Subcutaneous adipose tissue (tissue), 4 donors: ENCODE measurements around the gene RPS13. TPM values are rescaled to one million over a fixed set of nuclear protein-coding genes. Genes with fewer than 3 reads are reported as not detected.

Experiments used
- total RNA-seq, 4 donors: library from RNA; depleted of rRNA; stranded (reverse); fragments of >200 nt; gene quantifications; one replicate each; pipeline ENCODE4 v1.1.0, GENCODE V29; 2016
- TF ChIP-seq, protein P1 (sequence below): fragments of 450-650 bp; IDR thresholded peaks from one replicate; pipeline ENCODE4 v1.5.1; 2016; ENCODE audit warnings: low read depth, mild to moderate bottlenecking, control low read depth, antibody characterized with exemption, moderate library complexity

The RPS13 gene
- total RNA-seq, 4 donors from 2014 or later = 914 to 2,900 (median 1,452) TPM

DNA sequence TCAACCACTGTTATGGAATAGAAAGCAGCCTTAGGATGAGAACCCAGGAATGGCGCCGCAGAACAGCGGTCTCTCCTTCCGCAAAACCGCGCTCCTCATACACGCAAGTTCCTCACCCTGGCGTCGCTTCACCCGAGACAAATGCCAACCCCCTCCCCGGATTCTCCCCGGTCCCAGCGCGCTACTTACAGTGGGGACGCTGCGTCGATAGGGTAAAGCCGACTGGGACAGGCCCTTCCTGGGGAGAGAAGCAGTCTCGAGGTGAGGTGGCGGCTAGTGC lies 287 bp downstream of the RPS13 start:
- TF ChIP-seq, protein P1, sequence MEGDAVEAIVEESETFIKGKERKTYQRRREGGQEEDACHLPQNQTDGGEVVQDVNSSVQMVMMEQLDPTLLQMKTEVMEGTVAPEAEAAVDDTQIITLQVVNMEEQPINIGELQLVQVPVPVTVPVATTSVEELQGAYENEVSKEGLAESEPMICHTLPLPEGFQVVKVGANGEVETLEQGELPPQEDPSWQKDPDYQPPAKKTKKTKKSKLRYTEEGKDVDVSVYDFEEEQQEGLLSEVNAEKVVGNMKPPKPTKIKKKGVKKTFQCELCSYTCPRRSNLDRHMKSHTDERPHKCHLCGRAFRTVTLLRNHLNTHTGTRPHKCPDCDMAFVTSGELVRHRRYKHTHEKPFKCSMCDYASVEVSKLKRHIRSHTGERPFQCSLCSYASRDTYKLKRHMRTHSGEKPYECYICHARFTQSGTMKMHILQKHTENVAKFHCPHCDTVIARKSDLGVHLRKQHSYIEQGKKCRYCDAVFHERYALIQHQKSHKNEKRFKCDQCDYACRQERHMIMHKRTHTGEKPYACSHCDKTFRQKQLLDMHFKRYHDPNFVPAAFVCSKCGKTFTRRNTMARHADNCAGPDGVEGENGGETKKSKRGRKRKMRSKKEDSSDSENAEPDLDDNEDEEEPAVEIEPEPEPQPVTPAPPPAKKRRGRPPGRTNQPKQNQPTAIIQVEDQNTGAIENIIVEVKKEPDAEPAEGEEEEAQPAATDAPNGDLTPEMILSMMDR = no peak

DNA sequence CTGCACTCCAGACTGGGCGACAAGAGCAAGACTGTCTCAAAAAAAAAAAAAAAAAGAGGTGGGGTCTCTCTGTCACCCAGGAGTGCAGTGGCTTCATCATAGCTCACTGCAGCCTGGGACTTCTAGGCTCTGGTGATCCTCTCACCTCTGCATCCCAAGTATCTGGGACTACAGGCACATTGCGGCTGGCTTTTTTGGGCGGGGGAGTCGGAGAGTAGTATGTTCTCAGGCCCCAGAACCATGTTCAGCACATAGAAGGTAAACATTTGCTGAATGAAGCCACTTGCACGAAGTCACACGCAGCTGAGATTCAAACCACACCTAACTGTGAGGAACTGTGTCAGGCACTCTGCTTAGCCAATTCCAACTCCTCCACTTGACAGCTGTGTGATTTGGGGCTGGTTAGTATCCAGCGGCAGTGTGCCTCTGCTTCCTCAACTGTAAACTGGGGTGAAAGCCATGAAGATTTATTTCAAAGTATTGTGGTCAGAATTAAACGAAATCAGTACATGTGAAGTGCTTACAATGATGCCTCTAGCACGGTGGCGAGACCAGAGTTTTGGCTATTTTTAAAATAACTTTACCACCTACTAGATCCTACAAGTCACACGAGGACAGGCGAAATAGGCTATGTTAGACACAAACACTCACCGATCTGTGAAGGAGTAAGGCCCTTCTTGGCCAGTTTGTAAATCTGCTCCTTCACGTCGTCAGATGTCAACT lies 789 bp downstream of the RPS13 start:
- TF ChIP-seq, protein P1 = no peak

DNA sequence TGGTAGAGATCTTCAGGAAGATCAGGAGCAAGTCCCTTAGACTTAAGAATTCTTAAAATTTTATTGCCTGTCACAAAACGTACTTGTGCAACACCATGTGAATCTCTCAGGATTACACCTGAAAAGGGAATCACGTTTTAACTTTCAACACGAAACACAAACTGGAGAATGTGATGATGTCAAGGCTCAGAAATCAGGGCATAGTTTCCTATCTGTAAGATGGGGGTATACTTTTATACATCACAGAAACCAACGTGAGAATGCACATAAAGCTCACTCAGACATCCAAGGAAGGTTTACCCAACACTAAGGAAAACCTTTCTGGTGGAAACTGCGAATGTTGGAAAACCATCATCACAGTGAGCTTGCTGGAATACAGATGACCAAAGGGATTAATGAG lies 2.0 kb downstream of the RPS13 start:
- TF ChIP-seq, protein P1 = no peak

DNA sequence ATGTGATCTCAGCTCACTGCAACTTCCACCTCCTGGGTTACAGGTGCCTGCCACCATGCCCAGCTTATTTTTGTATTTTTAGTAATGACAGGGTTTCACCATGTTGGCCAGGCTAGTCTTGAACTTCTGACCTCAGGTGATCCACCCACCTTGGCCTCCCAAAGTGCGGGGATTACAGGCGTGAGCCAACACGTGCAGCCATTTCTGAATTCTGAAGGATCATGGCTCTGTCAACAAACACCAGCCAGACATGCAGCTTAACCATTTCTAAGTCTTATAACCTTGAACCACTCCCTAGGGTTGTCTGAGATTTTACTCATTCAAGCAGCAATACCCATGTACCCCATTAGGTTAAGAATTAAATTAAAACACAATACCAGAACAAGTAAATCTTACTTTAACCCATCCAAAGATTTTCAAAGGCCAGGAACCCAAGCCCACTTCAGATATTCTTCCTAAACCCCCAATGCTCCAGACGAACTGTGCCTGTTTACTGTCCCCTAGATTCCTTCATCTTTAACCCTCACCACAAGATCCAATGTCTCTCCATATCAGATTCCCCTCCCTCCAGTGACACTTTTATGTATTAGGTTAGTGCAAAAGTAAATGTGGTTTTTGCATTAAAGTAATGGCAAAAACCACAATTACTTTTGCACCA lies 4.0 kb downstream of the RPS13 start:
- TF ChIP-seq, protein P1 = no peak

DNA sequence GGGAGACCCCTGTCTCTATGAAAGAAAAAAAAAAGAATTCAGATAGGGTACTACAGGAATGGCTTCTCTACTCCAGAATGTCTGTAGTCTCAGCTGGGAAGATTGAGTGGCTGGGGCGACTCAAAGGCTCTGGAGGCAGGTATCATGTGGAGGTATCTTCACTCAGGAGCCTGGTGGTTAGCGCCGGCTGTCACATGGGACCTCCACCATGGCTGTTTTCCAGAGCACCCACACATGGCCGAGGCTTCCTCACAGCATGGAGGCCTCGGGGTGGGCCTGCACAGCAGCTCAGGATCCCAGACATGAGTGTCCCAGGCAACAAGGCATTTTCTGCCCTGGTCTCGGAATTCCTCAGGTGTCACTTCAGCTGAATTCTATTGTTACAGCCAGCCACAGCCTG lies 10.1 kb downstream of the RPS13 start:
- TF ChIP-seq, protein P1 = no peak

DNA sequence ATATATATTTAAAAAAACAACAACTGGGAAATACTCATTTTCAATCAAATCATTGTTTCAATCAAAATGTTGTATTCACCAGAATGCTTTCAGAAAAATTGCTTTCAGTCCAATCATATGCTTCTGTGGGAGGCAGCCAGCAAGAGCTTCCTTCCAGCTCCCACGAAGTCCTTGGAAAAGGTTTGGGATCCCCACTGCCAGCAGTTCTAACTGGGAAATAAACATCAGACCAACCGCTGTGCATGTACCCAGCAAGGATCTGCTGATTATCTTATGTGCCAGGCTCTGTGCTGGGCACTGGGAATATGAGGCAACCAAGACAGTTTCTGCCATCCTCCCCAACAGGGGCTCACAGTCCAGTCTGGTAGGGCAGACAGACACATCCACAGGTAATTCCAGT lies 10.8 kb downstream of the RPS13 start:
- TF ChIP-seq, protein P1 = no peak

DNA sequence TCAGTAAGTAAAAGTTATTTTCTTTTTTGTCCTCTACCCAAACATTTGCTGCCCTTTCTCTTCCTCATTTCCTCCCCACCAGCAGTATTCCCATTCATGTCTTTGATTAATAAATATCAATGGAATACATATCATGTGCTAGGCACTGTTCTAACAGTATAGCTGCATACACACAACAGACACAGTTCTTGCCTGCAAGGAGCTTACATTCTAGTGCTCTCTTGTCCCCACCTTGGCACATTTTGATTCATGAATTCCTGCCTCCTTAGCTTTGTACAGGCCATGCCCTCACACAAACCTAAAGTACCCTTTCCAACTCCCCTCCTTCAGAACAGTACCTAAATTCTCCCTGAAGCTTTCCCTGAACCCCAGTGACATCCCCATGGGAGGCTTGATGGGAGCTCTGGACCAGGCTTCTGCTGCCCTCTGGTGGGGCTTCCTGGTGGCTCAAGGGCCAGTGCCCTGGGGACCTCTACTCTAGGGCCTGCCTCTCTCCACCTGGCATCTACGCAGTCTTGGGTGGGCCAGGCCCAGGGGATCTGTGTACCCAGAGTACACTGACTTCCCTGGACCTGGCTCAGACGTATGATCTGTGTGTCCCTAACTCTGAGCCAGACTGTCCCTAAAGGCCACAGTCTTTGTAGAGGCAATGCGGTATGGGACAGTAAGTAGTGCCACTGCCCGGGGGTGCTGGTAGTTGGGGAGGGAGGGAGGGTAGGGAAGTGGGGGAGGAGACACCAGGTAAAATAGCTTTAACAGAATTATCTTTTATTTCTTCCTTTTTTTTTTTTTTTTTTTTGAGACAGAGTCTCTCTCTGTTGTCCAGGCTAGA lies 14.1 kb downstream of the RPS13 start:
- TF ChIP-seq, protein P1 = no peak
